Left forelimb (tissue), 1 donor: ENCODE results near the gene PRR3.

Source experiments
- DNase-seq: peaks from one replicate; pipeline ENCODE4 v3.0.0-alpha.2; 2018; ENCODE audit warnings: low spot score

PRR3 gene

GRCh38 chr6:30537931-30538330 lies 19.2 kb upstream of the PRR3 start:
- no peak for DNase-seq

- DNase-seq, result peak; percentile 74
These were observed 15.3 kb upstream of the PRR3 start for GRCh38 chr6:30541515-30542403.

- DNase-seq, result no peak
These were observed 14.7 kb upstream of the PRR3 start for GRCh38 chr6:30542404-30542725.

- DNase-seq, result no peak
These were observed 14.2 kb upstream of the PRR3 start for GRCh38 chr6:30542915-30543314.

GRCh38 chr6:30543821-30544220 lies 13.3 kb upstream of the PRR3 start:
- no peak for DNase-seq

- DNase-seq, result no peak
These were observed 12.3 kb upstream of the PRR3 start for GRCh38 chr6:30544666-30545272.

GRCh38 chr6:30547454-30547853 lies 9.6 kb upstream of the PRR3 start:
- no peak for DNase-seq

- no peak for DNase-seq
These were observed 8.7 kb upstream of the PRR3 start for GRCh38 chr6:30548375-30548774.

- DNase-seq, result no peak
These were observed 2.7 kb upstream of the PRR3 start for GRCh38 chr6:30554404-30554803.

GRCh38 chr6:30554962-30555815 lies 1.9 kb upstream of the PRR3 start:
- peak; percentile 84 for DNase-seq

GRCh38 chr6:30555816-30556065 lies 1.4 kb upstream of the PRR3 start:
- no peak for DNase-seq

GRCh38 chr6:30556066-30556905 lies 809 bp upstream of the PRR3 start, which contains the start of gene GNL1:
TSS of gene GNL1 (minus strand) at chr6:30556489. CDS start at chr6:30556203, 286 bp downstream.
- DNase-seq, result peak; percentile 93

GRCh38 chr6:30557683-30557981 lies 537 bp downstream of the PRR3 start:
- DNase-seq, result no peak

- DNase-seq, result no peak
These were observed 3.8 kb downstream of the PRR3 start for GRCh38 chr6:30560930-30561329.

GRCh38 chr6:30562470-30563425 lies 5.7 kb downstream of the PRR3 start:
- DNase-seq, result no peak

- DNase-seq, result no peak
These were observed 7.0 kb downstream of the PRR3 start for GRCh38 chr6:30564114-30564513.

GRCh38 chr6:30565772-30566171 lies 8.7 kb downstream of the PRR3 start:
- no peak for DNase-seq

GRCh38 chr6:30568245-30568644 lies 11.2 kb downstream of the PRR3 start:
- no peak for DNase-seq

- no peak for DNase-seq
These were observed 13.2 kb downstream of the PRR3 start for GRCh38 chr6:30570263-30570662.

- DNase-seq, result no peak
These were observed 13.6 kb downstream of the PRR3 start for GRCh38 chr6:30570740-30571074.

- peak; percentile 100 for DNase-seq
These were observed 14.1 kb downstream of the PRR3 start, which contains the start of gene ABCF1 for GRCh38 chr6:30571075-30571761. TSS of gene ABCF1 (plus strand) at chr6:30571442. CDS start at chr6:30571488, 46 bp downstream.
